Heart left ventricle (tissue), 16 donors: Measurements from ENCODE around the gene TMEM145. TPM values are rescaled to one million over a fixed set of nuclear protein-coding genes. Genes with fewer than 3 reads are reported as not detected.

Source experiments
- ATAC-seq, 4 donors: fragments of 200-7000 bp; cut with Tn5 transposase; one replicate each; pipeline ENCODE4 v1.9.1; 2020 to 2022; ENCODE audit warnings: moderate library complexity in 4 of 4, mild to moderate bottlenecking in 3 of 4, moderate number of reproducible peaks in 1 of 4
- DNase-seq, 5 donors: peaks; one replicate each; pipeline ENCODE4 v3.0.0-alpha.2; 2020
- H3K27ac ChIP-seq, 12 donors: fragments of 200-600 bp; sonication (generic) in 4 of 12; one replicate each; pipeline versions ENCODE4 v1.5.0 to v1.8.0; 2016 to 2022; ENCODE audit warnings: mild to moderate bottlenecking in 2 of 12
- H3K27me3 ChIP-seq, 9 donors: fragments of 200-600 bp; sonication (generic) in 2 of 9; one replicate each; pipeline versions ENCODE4 v1.5.1 to v1.8.0; 2016 to 2022; ENCODE audit warnings: mild to moderate bottlenecking in 3 of 9
- H3K36me3 ChIP-seq, 9 donors: fragments of 200-600 bp; sonication (generic) in 2 of 9; one replicate each; pipeline versions ENCODE4 v1.5.0 to v1.8.0; 2018 to 2022; ENCODE audit warnings: mild to moderate bottlenecking in 2 of 9
- H3K4me1 ChIP-seq, 12 donors: fragments of 200-600 bp; sonication (generic) in 4 of 12; one replicate each; pipeline versions ENCODE4 v1.5.0 to v1.8.0; 2016 to 2022; ENCODE audit warnings: mild to moderate bottlenecking in 3 of 12
- H3K4me3 ChIP-seq, 12 donors: fragments of 200-600 bp; sonication (generic) in 4 of 12; one replicate each; pipeline versions ENCODE4 v1.5.0 to v1.8.0; 2017 to 2022; ENCODE audit warnings: mild to moderate bottlenecking in 9 of 12, moderate library complexity in 4 of 12
- H3K9me3 ChIP-seq, 12 donors: fragments of 200-600 bp; sonication (generic) in 4 of 12; one replicate each; pipeline versions ENCODE4 v1.5.0 to v1.8.0; 2016 to 2022; ENCODE audit warnings: mild to moderate bottlenecking in 1 of 12
- CTCF ChIP-seq, 12 donors: fragments of 200-600 bp; sonication (generic) in 4 of 12; IDR thresholded peaks; one replicate each; pipeline versions ENCODE4 v1.5.0 to v1.8.0; 2018 to 2022; ENCODE audit warnings: antibody characterized with exemption in 12 of 12, mild to moderate bottlenecking in 5 of 12
- POLR2A ChIP-seq, 2 donors: fragments of 450-650 bp; IDR thresholded peaks; one replicate each; pipeline ENCODE4 v1.6.1; 2017; ENCODE audit warnings: antibody characterized with exemption in 2 of 2, mild to moderate bottlenecking in 2 of 2, moderate library complexity in 2 of 2
- WGBS, 4 donors: extraction: QIAGEN DNeasy Blood & Tissue Kit in 2 of 4; methylation state at CpG; one replicate each; pipeline versions ENCODE4 v1.1.5 to v1.1.7; 2013 to 2018; 5-methylcytosine and 5-hydroxymethylcytosine counted together
- intact Hi-C, 10 donors: fragments of 100-400 bp; cut with DNase I; formaldehyde crosslinking; loops; one replicate each; pipeline versions ENCODE4 v1.11.1 to v1.14.2; 2022
- polyA plus RNA-seq, 2 donors: library from polyadenylated mRNA; stranded (reverse); fragments of 200-250 nt; gene quantifications; one replicate each; pipeline ENCODE4 v1.2.3, GENCODE V29; 2013
- total RNA-seq, 9 donors: library from RNA; depleted of rRNA in 2 of 9; stranded (reverse); fragments of >200 nt in 2 of 9; fragmentation: NEBNext Ultra II Directional in 3 of 9; extraction: Animal tissue kit (Norgen Biotek cat#: 25700) in 3 of 9; gene quantifications; one replicate each; pipeline versions ENCODE4 v1.1.0 to v1.2.4, GENCODE V29; 2016 to 2023
- donor health status: ischemic (EF 13 %, LVEDD 7.1; RV severe dilation, severe dysfunction).
- donor health status: healthy with polysubstance abuse.
- donor health status: DM: no; HTN: yes; CAD: no.
- donor health status: DM: no; HTN: no; CAD: no.
- donor health status: ischemic (EF 25% LVEDD 6.9; RV normal size, moderate dysfunction).
- donor health status: ischemic (EF 25% LVEDD 5.7; RV mildly dilated, moderate dysfunction).
- donor health status: healthy.
- donor health status: DM: yes; HTN: yes; CAD: no.
- donor health status: ischemic (EF 35%, LVEDD 5.7; RV mildly dilated, moderate dysfunction).
- donor health status: nonischemic (EF 11% LVEDD 7.7; RV severe dilation, severe dysfunction).
- donor health status: DM: yes; HTN: yes; CAD: no.
- donor health status: PGD.
- donor health status: ischemic (EF 29% LVEDD 5.4; RV normal size, mild dysfunction).
- donor health status: nonischemic (EF 23%, LVEDD 6.1; RV moderate dilation, normal function).

Gene TMEM145
- total and polyA plus RNA-seq, 11 donors = 0.11 to 0.27 (median 0.17) TPM; not detected in 7

- DNase-seq (peak; percentile 76 to 90 (median 82)), ATAC-seq (peak; percentile 42 to 84 (median 77))
- 64 to 98% (median 79%) methylated on average over 3 to 6 of the region's 6 CpGs for WGBS, 4 donors
- no peaks in the 10 kb centered on the region for H3K4me1 ChIP-seq
- H3K27ac ChIP-seq = no peak overlapping the region
- no peak overlapping the region for H3K4me3 ChIP-seq
- TF ChIP-seq POLR2A (IDR thresholded peaks at IDR 0.05) = no peak
- TF ChIP-seq CTCF (IDR thresholded peaks at IDR 0.05) = peak; percentile 89 to 97 (median 94)
- H3K36me3 ChIP-seq = peaks cover 0 to 49% (median 41%) of the 10 kb centered on the region in 9 donors
- intact Hi-C loops = loop anchor here in 3 of 10 donors (1.0 to 10.0 kb wide), 4 partner anchors 49 to 164 kb away; partner anchors contain the start of gene POU2F2 (in 2 of the 3)
- no peaks in the 10 kb centered on the region for H3K27me3 ChIP-seq
- no peaks in the 10 kb centered on the region for H3K9me3 ChIP-seq
Observed at GRCh38 chr19:42295831-42296525, 17.1 kb upstream of the TMEM145 start.

GRCh38 chr19:42297039-42297438, 16.1 kb upstream of the TMEM145 start:
- Histone ChIP-seq H3K4me1 (peaks cover 0 to 8% (median 5%) of the 10 kb centered on the region in 12 donors), H3K27me3 (no peaks in the 10 kb centered on the region), H3K27ac (no peak overlapping the region), H3K9me3 (no peaks in the 10 kb centered on the region), H3K36me3 (peaks cover 0 to 39% (median 30%) of the 10 kb centered on the region in 9 donors), H3K4me3 (no peak overlapping the region)
- TF ChIP-seq CTCF (IDR thresholded peaks at IDR 0.05) (no peak), POLR2A (IDR thresholded peaks at IDR 0.05) (no peak)
- DNase-seq (no peak), ATAC-seq (no peak)
- WGBS, 4 donors = 90 to 94% (median 93%) methylated on average over 13 to 15 of the region's 15 CpGs
- intact Hi-C loops = loop anchor here in 2 of 10 donors (5.0 to 10.0 kb wide), 3 partner anchors 50 to 165 kb away; partner anchors contain the start of gene POU2F2 (in 2 of the 2)

GRCh38 chr19:42301646-42302203, 11.4 kb upstream of the TMEM145 start, which contains the start of gene PRR19:
TSS of gene PRR19 (plus strand) at chr19:42302132. CDS start at chr19:42309585, 7,453 bp downstream.
- intact Hi-C loops = no loop called here
- H3K4me3 ChIP-seq = peak within 1 kb of the TSS; percentile 33 to 74 (median 58)
- TF ChIP-seq POLR2A (IDR thresholded peaks at IDR 0.05) (no peak), CTCF (IDR thresholded peaks at IDR 0.05) (no peak)
- ATAC-seq (peak in 2 of 4 donors; percentile 10 to 23), DNase-seq (peak in 1 of 5 donors; percentile 69)
- H3K4me1 ChIP-seq = peaks cover 0 to 21% (median 10%) of the 10 kb centered on the region in 12 donors
- no peaks in the 10 kb centered on the region for H3K36me3 ChIP-seq
- WGBS, 4 donors = 8 to 21% (median 9%) methylated on average over 6 to 21 of the region's 21 CpGs
- no peaks in the 10 kb centered on the region for H3K27me3 ChIP-seq
- peak within 1 kb of the TSS in 8 of 12 donors; percentile 8 to 71 (median 30) for H3K27ac ChIP-seq
- H3K9me3 ChIP-seq = no peaks in the 10 kb centered on the region

GRCh38 chr19:42303101-42303464, 10.0 kb upstream of the TMEM145 start:
- H3K4me3 ChIP-seq = peak overlapping the region in 3 of 12 donors; percentile 5 to 57 (median 54)
- TF ChIP-seq POLR2A (IDR thresholded peaks at IDR 0.05) = no peak
- no peak for TF ChIP-seq CTCF (IDR thresholded peaks at IDR 0.05)
- H3K4me1 ChIP-seq = peaks cover 0 to 21% (median 10%) of the 10 kb centered on the region in 12 donors
- no peak overlapping the region for H3K27ac ChIP-seq
- WGBS, 4 donors = 73 to 78% (median 76%) methylated on average over 11 of the region's 11 CpGs
- no peaks in the 10 kb centered on the region for H3K36me3 ChIP-seq
- no peaks in the 10 kb centered on the region for H3K27me3 ChIP-seq
- no peak for DNase-seq
- H3K9me3 ChIP-seq = no peaks in the 10 kb centered on the region
- no peak for ATAC-seq
- intact Hi-C loops = no loop called here
